NK-92 treated with Interleukin-12 subunit alpha and Interleukin-12 subunit beta, amount 100 ng/mL, for 24 hours (cell line): ENCODE measurements around the gene GPRIN3.
"Not testable (repeated sequence)": the region's sequence is repeated elsewhere in the genome, so short reads cannot be mapped to it uniquely, and the experiment has no call there.

Experiments
- DNase-seq: peaks from one replicate; lab custom pipeline; 2025; lab: John Stamatoyannopoulos, UW

GPRIN3 gene

GRCh38 chr4:89216422-89216821, 91.2 kb downstream of the GPRIN3 start:
- no peak for DNase-seq

- no peak for DNase-seq
Observed at GRCh38 chr4:89215736-89216135, 91.9 kb downstream of the GPRIN3 start.

GRCh38 chr4:89214308-89214707, 93.3 kb downstream of the GPRIN3 start:
- DNase-seq, result no peak

DNA sequence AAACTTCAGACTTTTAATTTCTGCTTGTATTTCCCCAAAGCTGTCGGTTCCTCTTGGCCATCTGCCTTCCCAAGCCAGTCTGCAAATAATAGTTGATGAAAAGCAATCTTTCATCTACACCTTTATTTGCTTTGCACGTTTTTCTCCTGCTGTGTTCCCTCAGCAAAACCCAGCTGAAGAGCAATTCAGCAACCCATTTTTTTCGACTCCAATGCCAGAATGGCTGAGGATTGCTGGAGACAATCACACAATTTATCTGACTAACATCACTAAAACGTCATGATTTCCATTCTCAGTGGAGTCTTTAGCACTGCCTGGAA, 94.3 kb downstream of the GPRIN3 start:
- no peak for DNase-seq

GRCh38 chr4:89212666-89213381, 94.8 kb downstream of the GPRIN3 start:
- DNase-seq, result no peak

DNA sequence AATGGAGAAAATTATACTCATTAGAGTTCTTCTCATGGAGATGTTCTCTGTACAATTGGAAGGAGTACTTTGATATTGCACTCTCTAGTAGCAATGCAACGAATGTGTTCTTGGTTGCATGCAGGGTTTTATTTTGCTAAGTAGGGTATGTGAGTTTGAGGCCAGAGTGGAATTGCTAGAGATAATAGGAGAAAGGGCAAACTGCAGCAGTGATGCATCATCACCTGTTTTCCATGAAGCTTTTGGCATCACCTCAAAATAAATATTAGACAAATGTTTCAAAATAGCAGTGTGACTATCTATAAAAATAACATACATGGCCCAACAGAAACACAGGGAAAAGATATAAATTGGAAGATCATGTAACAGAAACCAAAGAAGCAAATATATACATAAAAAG, 103.0 kb downstream of the GPRIN3 start:
- no peak for DNase-seq

- no peak for DNase-seq
Observed at GRCh38 chr4:89203902-89204301, 103.7 kb downstream of the GPRIN3 start.

DNA sequence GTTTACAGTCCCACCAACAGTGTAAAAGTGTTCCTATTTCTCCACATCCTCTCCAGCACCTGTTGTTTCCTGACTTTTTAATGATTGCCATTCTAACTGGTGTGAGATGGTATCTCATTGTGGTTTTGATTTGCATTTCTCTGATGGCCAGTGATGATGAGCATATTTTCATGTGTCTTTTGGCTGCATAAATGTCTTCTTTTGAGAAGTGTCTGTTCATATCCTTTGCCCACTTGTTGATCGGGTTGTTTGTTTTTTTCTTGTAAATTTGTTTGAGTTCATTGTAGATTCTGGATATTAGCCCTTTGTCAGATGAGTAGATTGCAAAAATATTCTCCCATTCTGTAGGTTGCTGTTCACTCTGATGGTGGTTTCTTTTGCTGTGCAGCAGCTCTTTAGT, 108.2 kb downstream of the GPRIN3 start:
- DNase-seq, result not testable (repeated sequence)

DNA sequence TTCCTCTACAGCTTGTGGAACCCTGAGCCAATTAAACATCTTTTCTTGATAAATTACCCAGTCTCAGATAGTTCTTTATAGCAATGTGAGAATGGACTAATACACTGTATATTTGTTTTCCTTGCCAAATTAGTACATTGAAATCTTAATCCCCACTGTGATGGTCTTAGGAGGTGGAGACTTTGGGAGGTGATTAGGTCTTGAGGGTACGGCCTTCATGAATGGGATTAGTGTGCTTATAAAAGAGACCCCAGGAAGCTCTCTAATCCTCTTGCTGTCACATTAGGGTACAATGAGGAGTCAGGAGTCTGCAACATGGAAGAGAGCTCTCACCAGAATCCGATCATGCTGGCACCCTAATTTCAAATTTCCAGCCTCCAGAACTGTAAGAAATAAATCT, 109.7 kb downstream of the GPRIN3 start:
- no peak for DNase-seq

GRCh38 chr4:89196745-89197144, 110.9 kb downstream of the GPRIN3 start:
- no peak for DNase-seq

- DNase-seq, result no peak
Observed at GRCh38 chr4:89196056-89196674, 111.4 kb downstream of the GPRIN3 start.

DNA sequence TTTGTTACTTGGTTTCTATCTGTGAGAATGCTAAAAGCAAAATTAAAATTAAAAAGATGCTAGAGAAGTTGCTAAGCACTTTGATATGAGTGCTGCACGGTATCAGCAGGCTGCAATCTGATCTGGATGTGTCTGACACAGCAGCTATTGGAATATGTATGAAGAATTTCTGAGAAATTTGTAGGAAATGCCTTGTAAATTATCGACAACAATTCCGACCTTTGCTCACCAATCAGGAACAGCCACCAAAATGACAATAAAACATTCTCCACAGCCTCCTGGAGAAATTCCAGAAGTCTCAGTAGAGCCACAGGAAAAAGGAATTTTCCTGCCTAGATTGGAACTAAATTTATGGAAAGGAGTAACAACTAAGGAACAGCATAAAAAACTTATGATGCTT, 113.8 kb downstream of the GPRIN3 start:
- DNase-seq, result no peak
